Tibial artery (tissue), 4 donors: ENCODE results near the gene PLA2G4D.

Experiments
- DNase-seq, 2 donors: peaks; one replicate each; pipeline ENCODE4 v3.0.0-alpha.2; 2019
- H3K27ac ChIP-seq, 2 donors: fragments of 200-600 bp; sonication (generic) in 1 of 2; 1 replicate in 1 of 2; 2 replicates in 1 of 2; pipeline ENCODE4 v1.5.1; 2018 to 2019; ENCODE audit warnings: mild to moderate bottlenecking in 1 of 2
- H3K27me3 ChIP-seq, 2 donors: fragments of 200-600 bp; sonication (generic) in 1 of 2; one replicate each; pipeline versions ENCODE4 v1.5.1 to v1.6.0; 2016 to 2019
- H3K36me3 ChIP-seq, 3 donors: fragments of 200-600 bp; sonication (generic) in 2 of 3; one replicate each; pipeline ENCODE4 v1.5.1; 2016 to 2019; ENCODE audit warnings: mild to moderate bottlenecking in 2 of 3
- H3K4me1 ChIP-seq, 4 donors: fragments of 200-600 bp; sonication (generic) in 2 of 4; 1 replicate in 3 of 4; 2 replicates in 1 of 4; pipeline ENCODE4 v1.5.1; 2016 to 2019
- H3K4me3 ChIP-seq, 2 donors: fragments of 200-600 bp; sonication (generic) in 1 of 2; 1 replicate in 1 of 2; 2 replicates in 1 of 2; pipeline ENCODE4 v1.5.1; 2018 to 2019; ENCODE audit warnings: mild to moderate bottlenecking in 2 of 2
- H3K9me3 ChIP-seq, 3 donors: fragments of 200-600 bp; sonication (generic) in 1 of 3; one replicate each; pipeline ENCODE4 v1.5.1; 2016 to 2019
- CTCF ChIP-seq, 2 experiments: fragments of 200-600 bp in 1 of 2; fragments of 450-650 bp in 1 of 2; IDR thresholded peaks; one replicate each; pipeline ENCODE4 v1.5.1; 2017 to 2019; ENCODE audit warnings: antibody characterized with exemption in 2 of 2, mild to moderate bottlenecking in 1 of 2, moderate library complexity in 1 of 2
- intact Hi-C: fragments of 100-400 bp; cut with DNase I; formaldehyde crosslinking; loops from one replicate; pipeline ENCODE4 v1.15.0; 2023; ENCODE audit warnings: low total_unique reads

PLA2G4D gene

GRCh38 chr15:42090781-42091180 lies 3.6 kb downstream of the PLA2G4D start:
- intact Hi-C loops, result no loop called here
- Histone ChIP-seq H3K4me3 (no peak overlapping the region), H3K4me1 (peaks cover 0 to 7% (median 0%) of the 10 kb centered on the region in 4 donors), H3K27ac (no peak overlapping the region), H3K27me3 (peaks cover 0 to 19% of the 10 kb centered on the region in 2 donors), H3K36me3 (no peaks in the 10 kb centered on the region), H3K9me3 (no peaks in the 10 kb centered on the region)
- no peak for DNase-seq
- TF ChIP-seq CTCF (IDR thresholded peaks at IDR 0.05), result no peak

- no peak for TF ChIP-seq CTCF (IDR thresholded peaks at IDR 0.05)
- H3K4me3 ChIP-seq, result no peak overlapping the region
- no peaks in the 10 kb centered on the region for H3K9me3 ChIP-seq
- peaks cover 0 to 7% (median 0%) of the 10 kb centered on the region in 4 donors for H3K4me1 ChIP-seq
- H3K27me3 ChIP-seq, result peaks cover 0 to 21% of the 10 kb centered on the region in 2 donors
- DNase-seq, result no peak
- intact Hi-C loops, result no loop called here
- H3K27ac ChIP-seq, result no peak overlapping the region
- no peaks in the 10 kb centered on the region for H3K36me3 ChIP-seq
Measured at GRCh38 chr15:42090370-42090769, 4.0 kb downstream of the PLA2G4D start.

GRCh38 chr15:42089942-42090341 lies 4.4 kb downstream of the PLA2G4D start:
- Histone ChIP-seq H3K4me1 (peaks cover 0 to 7% (median 0%) of the 10 kb centered on the region in 4 donors), H3K27ac (no peak overlapping the region), H3K27me3 (peaks cover 0 to 25% of the 10 kb centered on the region in 2 donors), H3K4me3 (no peak overlapping the region), H3K36me3 (no peaks in the 10 kb centered on the region), H3K9me3 (no peaks in the 10 kb centered on the region)
- no peak for TF ChIP-seq CTCF (IDR thresholded peaks at IDR 0.05)
- intact Hi-C loops, result no loop called here
- DNase-seq, result no peak

- Histone ChIP-seq H3K36me3 (no peaks in the 10 kb centered on the region), H3K9me3 (no peaks in the 10 kb centered on the region), H3K4me3 (no peak overlapping the region), H3K27me3 (peaks cover 0 to 34% of the 10 kb centered on the region in 2 donors), H3K27ac (no peak overlapping the region), H3K4me1 (peaks cover 0 to 11% (median 0%) of the 10 kb centered on the region in 4 donors)
- no peak for TF ChIP-seq CTCF (IDR thresholded peaks at IDR 0.05)
- intact Hi-C loops, result no loop called here
- DNase-seq, result no peak
Measured at GRCh38 chr15:42088801-42089640, 5.3 kb downstream of the PLA2G4D start.

- H3K36me3 ChIP-seq, result no peaks in the 10 kb centered on the region
- intact Hi-C loops, result no loop called here
- peaks cover 0 to 43% of the 10 kb centered on the region in 2 donors for H3K27me3 ChIP-seq
- no peak overlapping the region for H3K4me3 ChIP-seq
- H3K4me1 ChIP-seq, result peaks cover 0 to 4% (median 0%) of the 10 kb centered on the region in 4 donors
- H3K9me3 ChIP-seq, result no peaks in the 10 kb centered on the region
- no peak for DNase-seq
- no peak overlapping the region for H3K27ac ChIP-seq
- no peak for TF ChIP-seq CTCF (IDR thresholded peaks at IDR 0.05)
Measured at GRCh38 chr15:42087926-42088800, 6.2 kb downstream of the PLA2G4D start.
